Measurements from ENCODE around the gene DDX39B. TPM values are rescaled to one million over a fixed set of nuclear protein-coding genes. Genes with fewer than 3 reads are reported as not detected.
"Not testable (repeated sequence)": the region's sequence is repeated elsewhere in the genome, so short reads cannot be mapped to it uniquely, and the experiment has no call there.

DDX39B gene
- total RNA-seq, 1 donor from 2014 or later: 230 TPM

DNA sequence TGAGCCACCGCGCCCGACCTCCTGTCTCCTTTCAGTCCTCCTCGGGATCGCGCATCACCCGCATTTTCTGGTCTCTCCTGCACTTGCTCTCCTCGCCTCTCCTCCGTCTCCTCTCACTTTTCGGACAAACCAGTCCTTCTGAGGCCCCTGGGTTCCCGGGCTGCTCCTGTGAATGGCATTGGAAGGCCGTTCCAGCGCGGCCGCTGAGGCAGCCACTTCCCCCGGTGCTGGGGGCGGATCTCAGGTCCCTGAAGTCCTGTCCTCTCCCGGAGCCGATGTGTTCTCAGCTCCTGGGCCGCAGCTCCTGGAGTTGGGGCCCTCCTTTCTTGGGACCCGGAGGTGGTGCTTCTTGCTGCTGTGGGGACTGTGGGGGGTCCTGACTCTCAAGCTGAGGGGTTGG, 43.1 kb downstream of the DDX39B start:
- Mint-ChIP-seq H3K27ac (ENCODE audit: unreplicated experiment) (peak overlapping the region; percentile 71), H3K27me3 (ENCODE audit: low read depth) (no peaks in the 10 kb centered on the region), H3K4me3 (ENCODE audit: unreplicated experiment) (peak overlapping the region; percentile 87), H3K4me1 (ENCODE audit: low read depth) (peaks cover 44% of the 10 kb centered on the region), H3K9me3 (ENCODE audit: low read depth) (peaks cover 6% of the 10 kb centered on the region), H3K36me3 (ENCODE audit: low read depth) (peaks cover 1% of the 10 kb centered on the region)
- TF ChIP-seq, protein P1, sequence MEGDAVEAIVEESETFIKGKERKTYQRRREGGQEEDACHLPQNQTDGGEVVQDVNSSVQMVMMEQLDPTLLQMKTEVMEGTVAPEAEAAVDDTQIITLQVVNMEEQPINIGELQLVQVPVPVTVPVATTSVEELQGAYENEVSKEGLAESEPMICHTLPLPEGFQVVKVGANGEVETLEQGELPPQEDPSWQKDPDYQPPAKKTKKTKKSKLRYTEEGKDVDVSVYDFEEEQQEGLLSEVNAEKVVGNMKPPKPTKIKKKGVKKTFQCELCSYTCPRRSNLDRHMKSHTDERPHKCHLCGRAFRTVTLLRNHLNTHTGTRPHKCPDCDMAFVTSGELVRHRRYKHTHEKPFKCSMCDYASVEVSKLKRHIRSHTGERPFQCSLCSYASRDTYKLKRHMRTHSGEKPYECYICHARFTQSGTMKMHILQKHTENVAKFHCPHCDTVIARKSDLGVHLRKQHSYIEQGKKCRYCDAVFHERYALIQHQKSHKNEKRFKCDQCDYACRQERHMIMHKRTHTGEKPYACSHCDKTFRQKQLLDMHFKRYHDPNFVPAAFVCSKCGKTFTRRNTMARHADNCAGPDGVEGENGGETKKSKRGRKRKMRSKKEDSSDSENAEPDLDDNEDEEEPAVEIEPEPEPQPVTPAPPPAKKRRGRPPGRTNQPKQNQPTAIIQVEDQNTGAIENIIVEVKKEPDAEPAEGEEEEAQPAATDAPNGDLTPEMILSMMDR (IDR thresholded peaks at IDR 0.05): no peak
- no peak for DNase-seq (ENCODE audit: low spot score)

DNA sequence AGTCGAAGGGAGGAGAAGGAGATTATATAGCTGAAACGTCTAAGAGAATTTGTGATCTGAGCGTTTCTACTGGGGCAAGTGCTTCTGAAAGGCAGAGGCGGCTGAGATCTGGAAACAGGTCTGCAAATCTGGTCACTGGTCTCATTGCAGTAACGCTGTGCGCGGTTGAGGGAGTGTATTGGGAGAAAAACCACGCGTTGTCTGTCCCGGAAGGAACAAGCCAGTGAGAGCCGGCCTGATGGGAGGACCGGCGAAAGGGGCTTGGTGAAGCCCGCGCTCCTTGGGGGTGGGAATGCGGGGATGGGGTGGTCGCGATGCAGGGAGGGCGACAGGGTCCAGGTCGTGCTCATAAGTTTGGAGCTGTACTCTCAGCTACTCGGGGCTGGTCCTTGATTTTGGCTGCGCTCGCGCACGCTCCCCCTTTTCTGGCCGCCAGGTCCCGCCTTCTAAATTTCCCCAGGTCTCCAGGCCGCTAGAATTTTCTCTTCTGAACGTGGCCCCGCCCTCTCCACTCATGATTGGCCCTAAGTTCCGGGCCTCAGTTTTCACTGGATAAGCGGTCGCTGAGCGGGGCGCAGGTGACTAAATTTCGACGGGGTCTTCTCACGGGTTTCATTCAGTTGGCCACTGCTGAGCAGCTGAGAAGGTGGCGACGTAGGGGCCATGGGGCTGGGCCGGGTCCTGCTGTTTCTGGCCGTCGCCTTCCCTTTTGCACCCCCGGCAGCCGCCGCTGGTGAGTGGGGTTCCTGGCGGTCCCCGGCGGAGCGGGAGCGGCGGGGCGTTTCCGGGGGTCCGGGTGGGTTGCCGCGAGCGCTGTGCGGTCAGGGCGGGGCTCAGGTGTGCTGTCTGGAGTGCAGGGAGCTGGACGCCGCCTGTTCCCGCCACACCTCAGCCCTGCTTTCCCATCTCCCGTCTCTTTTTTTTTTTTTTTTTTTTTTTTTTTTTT, 44.0 kb downstream of the DDX39B start, which contains the start of gene MICB:
TSS of gene MICB (plus strand) at position 615 of the 946 bp plus-strand sequence. CDS start at position 664, 49 bp downstream.
- peaks cover 1% of the 10 kb centered on the region for H3K36me3 Mint-ChIP-seq (ENCODE audit: low read depth)
- H3K27me3 Mint-ChIP-seq (ENCODE audit: low read depth): no peaks in the 10 kb centered on the region
- DNase-seq (ENCODE audit: low spot score): no peak
- H3K4me3 Mint-ChIP-seq (ENCODE audit: unreplicated experiment): peak within 1 kb of the TSS; percentile 87
- TF ChIP-seq, protein P1 (IDR thresholded peaks at IDR 0.05): peak; percentile 25
- peak within 1 kb of the TSS; percentile 91 for H3K27ac Mint-ChIP-seq (ENCODE audit: unreplicated experiment)
- peaks cover 6% of the 10 kb centered on the region for H3K9me3 Mint-ChIP-seq (ENCODE audit: low read depth)
- H3K4me1 Mint-ChIP-seq (ENCODE audit: low read depth): peaks cover 48% of the 10 kb centered on the region

DNA sequence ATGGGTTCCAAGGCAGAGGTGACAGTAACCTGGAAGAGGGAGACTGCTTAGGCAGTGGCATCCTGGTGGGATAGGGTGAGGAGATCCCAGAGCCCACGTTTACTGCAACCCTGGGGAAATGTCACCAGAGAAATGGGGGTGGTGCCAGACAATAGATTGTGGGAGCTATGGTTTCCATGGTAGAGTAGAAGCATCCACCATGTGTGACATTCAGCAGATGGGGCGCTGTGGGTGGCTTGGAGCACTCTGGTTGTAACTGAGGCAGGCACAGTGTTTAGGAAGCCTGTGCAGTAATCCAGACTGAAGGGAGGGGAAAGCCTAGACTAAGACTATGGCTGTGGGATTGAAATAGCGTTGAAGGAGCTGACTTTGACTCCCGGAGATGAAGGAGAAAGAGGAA, 45.0 kb downstream of the DDX39B start:
- Mint-ChIP-seq H3K4me1 (ENCODE audit: low read depth) (peaks cover 53% of the 10 kb centered on the region), H3K4me3 (ENCODE audit: unreplicated experiment) (peak overlapping the region; percentile 87), H3K27ac (ENCODE audit: unreplicated experiment) (peak overlapping the region; percentile 91)
- not testable (repeated sequence) for H3K9me3 Mint-ChIP-seq (ENCODE audit: low read depth); H3K27me3 Mint-ChIP-seq (ENCODE audit: low read depth); H3K36me3 Mint-ChIP-seq (ENCODE audit: low read depth); DNase-seq (ENCODE audit: low spot score)

DNA sequence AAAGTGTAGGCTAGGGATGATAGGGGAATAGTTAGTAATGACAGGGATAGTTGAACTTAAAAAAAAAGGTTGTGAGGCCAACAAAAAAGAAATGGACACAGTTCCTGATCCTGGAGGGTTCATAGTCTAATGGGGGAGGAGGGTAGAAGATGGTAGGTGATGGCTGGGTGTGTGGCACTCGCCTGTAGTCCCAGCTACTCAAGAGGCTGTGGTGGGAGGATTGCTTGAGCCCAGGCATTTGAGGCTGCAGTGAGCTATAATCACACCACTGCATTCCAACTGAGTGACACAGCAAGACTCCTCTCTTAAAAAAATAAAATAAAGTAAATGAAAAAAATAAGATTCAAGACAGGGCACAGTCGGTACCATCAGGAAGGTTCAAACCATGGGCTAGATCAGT, 46.2 kb downstream of the DDX39B start:
- Mint-ChIP-seq H3K36me3 (ENCODE audit: low read depth) (no peaks in the 10 kb centered on the region), H3K4me1 (ENCODE audit: low read depth) (peaks cover 54% of the 10 kb centered on the region), H3K4me3 (ENCODE audit: unreplicated experiment) (peak overlapping the region; percentile 82), H3K27ac (ENCODE audit: unreplicated experiment) (peak overlapping the region; percentile 96), H3K27me3 (ENCODE audit: low read depth) (no peaks in the 10 kb centered on the region), H3K9me3 (ENCODE audit: low read depth) (no peaks in the 10 kb centered on the region)
- DNase-seq (ENCODE audit: low spot score): no peak
- TF ChIP-seq, protein P1 (IDR thresholded peaks at IDR 0.05): no peak

DNA sequence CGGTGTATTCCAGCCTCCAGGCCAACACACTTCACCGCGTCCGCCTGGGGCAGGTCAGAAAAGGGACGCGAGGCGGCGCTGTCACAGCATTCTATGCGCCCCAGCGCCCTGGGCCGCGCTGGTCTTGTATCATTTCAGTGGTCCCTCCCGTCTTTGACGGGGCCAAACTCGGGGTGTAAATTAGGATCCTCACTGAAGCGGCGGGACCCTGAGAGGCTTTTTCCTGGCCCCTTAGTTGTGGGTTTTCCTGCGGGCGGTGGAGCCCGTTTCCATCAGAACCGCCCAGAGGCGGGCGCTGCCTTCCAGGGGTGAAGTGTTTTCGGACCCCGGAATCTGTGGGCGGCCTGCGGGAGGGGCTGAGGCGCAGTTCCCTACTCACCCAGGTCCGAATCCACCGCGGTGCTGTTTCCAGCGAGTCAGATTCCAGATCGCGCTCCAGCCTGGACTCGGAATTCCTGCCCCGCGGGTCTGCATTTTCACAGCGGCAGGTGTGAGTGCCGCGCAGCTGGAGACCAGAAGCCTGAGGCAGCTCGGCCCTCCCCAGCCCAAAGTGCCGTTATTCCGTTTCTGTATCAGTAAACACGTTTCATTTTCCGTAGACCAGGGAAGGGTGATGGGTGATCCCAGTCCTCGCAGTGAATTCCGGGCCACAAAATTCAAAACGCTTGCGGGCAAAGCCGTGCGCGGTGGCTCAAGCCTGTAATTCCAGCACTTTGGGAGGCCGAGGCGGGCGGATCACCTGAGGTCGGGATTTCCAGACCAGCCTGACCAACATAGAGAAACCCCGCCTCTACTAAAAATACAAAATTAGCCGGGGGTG, 47.7 kb downstream of the DDX39B start:
- Mint-ChIP-seq H3K27me3 (ENCODE audit: low read depth) (no peaks in the 10 kb centered on the region), H3K4me1 (ENCODE audit: low read depth) (peaks cover 51% of the 10 kb centered on the region), H3K27ac (ENCODE audit: unreplicated experiment) (peak overlapping the region; percentile 96), H3K4me3 (ENCODE audit: unreplicated experiment) (peak overlapping the region; percentile 82), H3K9me3 (ENCODE audit: low read depth) (no peaks in the 10 kb centered on the region), H3K36me3 (ENCODE audit: low read depth) (no peaks in the 10 kb centered on the region)
- DNase-seq (ENCODE audit: low spot score): no peak
- TF ChIP-seq, protein P1 (IDR thresholded peaks at IDR 0.05): peak; percentile 93

DNA sequence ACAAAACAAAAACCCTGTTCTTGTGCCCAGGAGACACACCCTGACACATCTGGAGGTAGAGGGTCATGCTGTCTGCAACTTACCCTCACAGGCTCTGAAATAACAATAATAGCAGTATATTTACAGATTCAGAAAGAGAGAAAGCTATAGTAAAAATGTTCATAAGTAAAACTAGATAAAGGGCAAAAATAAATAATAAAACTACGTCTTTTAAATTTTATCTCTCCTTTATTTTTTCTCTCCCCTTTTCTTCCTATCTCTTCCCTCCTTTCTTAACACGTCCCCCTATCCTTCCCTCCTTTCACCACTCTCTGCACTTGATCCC, 48.3 kb downstream of the DDX39B start:
- peak overlapping the region; percentile 82 for H3K4me3 Mint-ChIP-seq (ENCODE audit: unreplicated experiment)
- H3K27me3 Mint-ChIP-seq (ENCODE audit: low read depth); H3K27ac Mint-ChIP-seq (ENCODE audit: unreplicated experiment); H3K9me3 Mint-ChIP-seq (ENCODE audit: low read depth); DNase-seq (ENCODE audit: low spot score); H3K36me3 Mint-ChIP-seq (ENCODE audit: low read depth): not testable (repeated sequence)
- H3K4me1 Mint-ChIP-seq (ENCODE audit: low read depth): peaks cover 45% of the 10 kb centered on the region

Measured in chondrocyte (in vitro differentiated cells).